RWPE2 (cell line): ENCODE results near the gene PNRC1.

ENCODE experiments used
- ATAC-seq: fragments of 200-7000 bp; cut with Tn5 transposase; 3 replicates; pipeline ENCODE4 v1.9.1; 2021; ENCODE audit warnings: low read depth
- DNase-seq: peaks from one replicate; pipeline ENCODE4 v3.0.0-alpha.2; 2020; ENCODE audit warnings: low spot score
- H3K27ac ChIP-seq: fragments of 450-650 bp; 2 replicates; pipeline ENCODE4 v1.5.1; 2017; ENCODE audit warnings: mild to moderate bottlenecking; ENCODE audit not compliant: poor library complexity, severe bottlenecking
- H3K27me3 ChIP-seq: fragments of 250-450 bp; sonication (Bioruptor Pico); 2 replicates; pipeline ENCODE4 v1.5.1; 2021; ENCODE audit warnings: mild to moderate bottlenecking, moderate library complexity; ENCODE audit not compliant: insufficient read depth, poor library complexity, severe bottlenecking
- H3K36me3 ChIP-seq: fragments of 250-450 bp; sonication (Bioruptor Pico); 2 replicates; pipeline ENCODE4 v1.5.1; 2020; ENCODE audit warnings: low read depth, mild to moderate bottlenecking, moderate library complexity
- H3K4me1 ChIP-seq: fragments of 250-450 bp; sonication (Bioruptor Pico); 2 replicates; pipeline ENCODE4 v1.5.1; 2021; ENCODE audit warnings: mild to moderate bottlenecking, moderate library complexity; ENCODE audit not compliant: insufficient read depth, poor library complexity, severe bottlenecking
- H3K4me3 ChIP-seq: fragments of 250-450 bp; sonication (Bioruptor Pico); 2 replicates; pipeline ENCODE4 v1.5.1; 2021; ENCODE audit warnings: mild to moderate bottlenecking, moderate library complexity; ENCODE audit not compliant: severe bottlenecking
- H3K9me3 ChIP-seq: fragments of 250-450 bp; sonication (Bioruptor Pico); 2 replicates; pipeline ENCODE4 v1.5.1; 2021; ENCODE audit warnings: mild to moderate bottlenecking, moderate library complexity; ENCODE audit not compliant: severe bottlenecking
- TF ChIP-seq, protein P1 (sequence below): fragments of 450-650 bp; IDR thresholded peaks from one replicate; pipeline ENCODE4 v1.5.1; 2017; ENCODE audit warnings: mild to moderate bottlenecking, moderate library complexity; ENCODE audit not compliant: poor library complexity, severe bottlenecking

Gene PNRC1

DNA sequence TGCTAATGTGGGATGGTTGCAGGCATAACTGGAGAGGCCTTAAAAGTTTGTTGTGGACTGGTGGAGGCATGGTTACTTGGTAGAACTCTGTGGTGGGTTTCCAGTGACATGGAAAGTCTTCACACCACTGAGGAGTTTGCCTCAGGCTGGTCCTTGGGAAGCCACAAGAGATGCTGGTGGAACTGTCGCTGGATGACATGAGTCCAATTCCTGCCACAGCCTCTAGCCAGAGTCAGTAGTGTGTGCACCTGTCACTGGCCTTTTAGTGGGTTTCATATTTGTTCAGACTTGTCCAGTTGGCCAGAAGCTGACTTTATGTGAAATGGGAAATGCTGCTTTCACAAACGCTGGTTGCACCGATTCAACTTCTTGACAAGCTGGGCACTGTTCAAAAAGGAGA is 51.0 kb downstream of the PNRC1 start:
- no peak for ATAC-seq
- Histone ChIP-seq H3K4me3 (no peak overlapping the region), H3K36me3 (no peaks in the 10 kb centered on the region), H3K4me1 (no peaks in the 10 kb centered on the region), H3K27me3 (no peaks in the 10 kb centered on the region), H3K9me3 (peaks cover 3% of the 10 kb centered on the region), H3K27ac (no peak overlapping the region)
- DNase-seq: no peak
- TF ChIP-seq, protein P1, sequence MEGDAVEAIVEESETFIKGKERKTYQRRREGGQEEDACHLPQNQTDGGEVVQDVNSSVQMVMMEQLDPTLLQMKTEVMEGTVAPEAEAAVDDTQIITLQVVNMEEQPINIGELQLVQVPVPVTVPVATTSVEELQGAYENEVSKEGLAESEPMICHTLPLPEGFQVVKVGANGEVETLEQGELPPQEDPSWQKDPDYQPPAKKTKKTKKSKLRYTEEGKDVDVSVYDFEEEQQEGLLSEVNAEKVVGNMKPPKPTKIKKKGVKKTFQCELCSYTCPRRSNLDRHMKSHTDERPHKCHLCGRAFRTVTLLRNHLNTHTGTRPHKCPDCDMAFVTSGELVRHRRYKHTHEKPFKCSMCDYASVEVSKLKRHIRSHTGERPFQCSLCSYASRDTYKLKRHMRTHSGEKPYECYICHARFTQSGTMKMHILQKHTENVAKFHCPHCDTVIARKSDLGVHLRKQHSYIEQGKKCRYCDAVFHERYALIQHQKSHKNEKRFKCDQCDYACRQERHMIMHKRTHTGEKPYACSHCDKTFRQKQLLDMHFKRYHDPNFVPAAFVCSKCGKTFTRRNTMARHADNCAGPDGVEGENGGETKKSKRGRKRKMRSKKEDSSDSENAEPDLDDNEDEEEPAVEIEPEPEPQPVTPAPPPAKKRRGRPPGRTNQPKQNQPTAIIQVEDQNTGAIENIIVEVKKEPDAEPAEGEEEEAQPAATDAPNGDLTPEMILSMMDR: no peak

DNA sequence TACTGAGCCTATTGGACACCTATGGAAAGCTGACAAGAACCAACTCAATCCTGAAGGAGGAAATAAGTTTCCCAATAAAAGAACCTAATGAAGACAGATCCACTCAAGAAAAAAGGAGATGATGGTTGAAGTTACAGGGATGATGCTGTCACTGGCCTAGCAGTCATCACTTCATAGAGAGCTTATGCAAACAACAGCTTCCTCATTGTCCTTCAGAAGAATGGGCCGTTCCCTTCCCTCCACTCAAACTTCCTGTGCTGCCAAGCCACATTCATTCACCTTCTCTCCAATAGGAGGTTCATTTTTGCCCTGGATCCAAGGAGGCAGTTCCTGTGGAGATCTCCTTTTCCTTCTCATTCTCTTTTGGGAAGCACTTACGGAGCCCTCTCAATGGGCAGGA is 51.5 kb downstream of the PNRC1 start:
- ATAC-seq (no peak), DNase-seq (no peak)
- Histone ChIP-seq H3K27ac (no peak overlapping the region), H3K27me3 (no peaks in the 10 kb centered on the region), H3K36me3 (no peaks in the 10 kb centered on the region), H3K4me3 (no peak overlapping the region), H3K9me3 (peaks cover 3% of the 10 kb centered on the region), H3K4me1 (no peaks in the 10 kb centered on the region)
- TF ChIP-seq, protein P1: no peak

GRCh38 chr6:89133981-89134380 is 53.4 kb downstream of the PNRC1 start:
- no peaks in the 10 kb centered on the region for H3K27me3 ChIP-seq
- no peaks in the 10 kb centered on the region for H3K9me3 ChIP-seq
- no peaks in the 10 kb centered on the region for H3K4me1 ChIP-seq
- TF ChIP-seq, protein P1: no peak
- no peaks in the 10 kb centered on the region for H3K36me3 ChIP-seq
- no peak overlapping the region for H3K4me3 ChIP-seq
- no peak overlapping the region for H3K27ac ChIP-seq
- DNase-seq (no peak), ATAC-seq (no peak)

DNA sequence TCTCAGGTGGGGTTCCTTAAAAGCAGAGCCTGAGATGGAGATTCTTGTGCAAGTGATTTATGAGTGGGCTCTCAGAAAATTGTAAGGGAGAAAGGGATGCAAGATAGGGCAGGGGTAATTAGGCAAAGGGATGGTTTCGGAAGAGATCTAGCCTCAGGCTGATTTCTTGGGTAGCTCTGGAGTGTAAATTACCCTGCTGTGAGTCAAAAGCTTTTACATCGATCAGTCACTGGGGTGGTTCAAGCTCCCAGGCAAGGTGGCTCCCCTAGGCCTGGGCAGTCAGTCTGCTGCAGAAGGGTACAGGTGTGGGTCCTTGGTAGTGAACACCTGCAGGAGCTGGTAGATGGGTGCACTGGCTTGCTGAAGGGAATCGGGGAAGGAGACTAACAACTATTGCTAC is 54.2 kb downstream of the PNRC1 start:
- TF ChIP-seq, protein P1: no peak
- Histone ChIP-seq H3K36me3 (no peaks in the 10 kb centered on the region), H3K4me3 (no peak overlapping the region), H3K4me1 (peaks cover 5% of the 10 kb centered on the region), H3K27ac (no peak overlapping the region), H3K9me3 (no peaks in the 10 kb centered on the region), H3K27me3 (no peaks in the 10 kb centered on the region)
- DNase-seq (no peak), ATAC-seq (no peak)
